ENCODE measurements around the gene DCBLD1. TPM values are rescaled to one million over a fixed set of nuclear protein-coding genes. Genes with fewer than 3 reads are reported as not detected.

The DCBLD1 gene
- total and polyA plus RNA-seq, 2 donors (not counting 3 experiments of a cell fraction or from before 2014, with no cell fraction given) = 30.2 to 44.3 TPM

DNA sequence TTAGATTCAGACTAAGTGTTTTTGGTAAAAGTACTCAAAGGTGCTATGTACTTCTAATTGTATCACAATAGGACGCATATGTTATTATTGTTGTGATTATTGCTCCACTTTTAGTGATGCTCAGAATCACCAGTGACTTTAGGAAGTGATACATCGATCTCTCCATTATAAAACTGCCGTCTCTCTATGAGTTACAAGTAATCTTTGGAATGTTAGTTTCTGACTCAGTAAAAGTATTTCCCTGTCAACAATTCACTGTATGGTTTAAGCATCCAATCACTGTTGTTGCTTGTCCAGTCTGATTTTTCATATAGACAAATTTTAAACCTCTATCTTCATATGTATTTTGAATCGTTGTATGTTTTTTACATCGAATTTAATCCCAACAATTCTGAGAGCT, 9.4 kb downstream of the DCBLD1 start:
- Histone ChIP-seq H3K27me3 (ENCODE audit: control insufficient read depth in 2 of 2, insufficient read depth in 2 of 2, low read length in 2 of 2) (no peaks in the 10 kb centered on the region), H3K79me2 (ENCODE audit: control insufficient read depth, insufficient read depth, low read length) (peaks cover 86% of the 10 kb centered on the region), H3K4me1 (ENCODE audit: control insufficient read depth, extremely low read depth, insufficient read depth, low read length) (peaks cover 64% of the 10 kb centered on the region), H3K27ac (ENCODE audit: insufficient read depth, low read depth, low read length) (peak overlapping the region; percentile 99), H3K4me3 (replicated peaks in 1 of 3; ENCODE audit: insufficient read depth in 1 of 3, low read depth in 1 of 3, low read length in 3 of 3) (peak overlapping the region in 1 of 3 experiments; percentile 18), H4K20me1 (replicated peaks; ENCODE audit: control insufficient read depth, extremely low read depth, insufficient read depth, low read length) (no peaks in the 10 kb centered on the region), H3K4me2 (ENCODE audit: insufficient read depth, low read length) (peak overlapping the region; percentile 74), H3K9ac (replicated peaks; ENCODE audit: extremely low read depth, insufficient read depth, low read length) (peak overlapping the region; percentile 83), H3K36me3 (ENCODE audit: control insufficient read depth in 2 of 2, extremely low read depth in 1 of 2, insufficient read depth in 2 of 2, low read length in 2 of 2) (no peaks in the 10 kb centered on the region), H3K9me3 (replicated peaks; ENCODE audit: control insufficient read depth, insufficient read depth, low read length) (no peaks in the 10 kb centered on the region), H3K9me1 (replicated peaks; ENCODE audit: control insufficient read depth, extremely low read depth, insufficient read depth, low read length) (no peaks in the 10 kb centered on the region), H2AFZ (ENCODE audit: low read depth, low read length) (no peak overlapping the region)
- FAIRE-seq = peak; percentile 77
- peak; percentile 87 for DNase-seq (ENCODE audit: low read depth, low spot score)
- CTCF ChIA-PET = interaction anchor here (1.1 to 2.3 kb wide), 5 partner anchors 9 to 57 kb away, joined by 3 to 12 read pairs (median 7); no protein-coding TSS in a partner anchor
- TF ChIP-seq EZH2 (IDR thresholded peaks at IDR 0.05; ENCODE audit: borderline replicate concordance, low read depth, low read length, severe bottlenecking) (no peak), POLR2A (IDR thresholded peaks at IDR 0.05; ENCODE audit: low read depth, low read length) (peak; percentile 31), JUN (IDR thresholded peaks at IDR 0.05; ENCODE audit: borderline replicate concordance, insufficient read depth, insufficient read length, low read depth) (peak; percentile 81), GATA2 (IDR thresholded peaks at IDR 0.05; ENCODE audit: insufficient read depth, insufficient read length, low read depth, low read length) (peak; percentile 35), FOS (IDR thresholded peaks at IDR 0.05; ENCODE audit: borderline replicate concordance, insufficient read depth, low read length) (peak; percentile 75)
- intact Hi-C loops (cut with micrococcal nuclease) (loop anchor here (1.0 to 10.0 kb wide), 5 partner anchors 9 to 1403 kb away; partner anchors contain the start of gene ASF1A), dilution Hi-C loops (cut with MboI; ENCODE audit: extremely low pct_ligation_motif_present, low sequenced_read_pairs) (no loop called here)
- POLR2A ChIA-PET = interaction anchor here (2.5 kb wide), 1 partner anchor 9 kb away, joined by 11 read pairs; the partner anchor contains the start of gene DCBLD1
- no TSS peak for BruUV-seq (replicated peaks)

DNA sequence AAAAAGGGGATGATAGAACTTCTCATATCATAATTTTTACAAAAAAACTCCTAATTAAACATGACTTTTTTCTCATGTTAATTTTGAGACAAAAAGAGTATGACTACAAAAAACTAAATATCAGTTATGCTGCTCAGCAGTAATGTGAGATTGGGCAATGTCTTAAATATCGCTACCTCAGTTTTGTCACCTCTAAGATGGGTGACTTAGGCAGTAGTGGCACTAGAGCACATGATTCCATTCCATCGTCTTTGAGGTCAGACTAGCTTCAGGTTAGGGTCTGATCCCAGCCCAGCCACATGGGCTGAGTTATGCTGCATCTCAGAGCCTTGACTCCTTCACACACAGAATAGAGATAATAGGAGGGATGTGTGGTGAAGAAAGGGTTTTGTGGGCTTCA, 11.0 kb downstream of the DCBLD1 start:
- H3K9me3 ChIP-seq (replicated peaks; ENCODE audit: control insufficient read depth, insufficient read depth, low read length) = no peaks in the 10 kb centered on the region
- peak overlapping the region; percentile 74 for H3K4me2 ChIP-seq (ENCODE audit: insufficient read depth, low read length)
- FAIRE-seq (no peak), DNase-seq (ENCODE audit: low read depth, low spot score) (no peak)
- peaks cover 70% of the 10 kb centered on the region for H3K79me2 ChIP-seq (ENCODE audit: control insufficient read depth, insufficient read depth, low read length)
- POLR2A ChIA-PET = interaction anchor here (1.2 kb wide), 1 partner anchor 11 kb away, joined by 6 read pairs; the partner anchor contains the start of gene DCBLD1
- peak overlapping the region in 1 of 3 experiments; percentile 53 for H3K4me3 ChIP-seq (replicated peaks in 1 of 3; ENCODE audit: insufficient read depth in 1 of 3, low read depth in 1 of 3, low read length in 3 of 3)
- H3K9ac ChIP-seq (replicated peaks; ENCODE audit: extremely low read depth, insufficient read depth, low read length) = peak overlapping the region; percentile 83
- H3K9me1 ChIP-seq (replicated peaks; ENCODE audit: control insufficient read depth, extremely low read depth, insufficient read depth, low read length) = no peaks in the 10 kb centered on the region
- BruUV-seq (replicated peaks) = no TSS peak
- H2AFZ ChIP-seq (ENCODE audit: low read depth, low read length) = no peak overlapping the region
- intact Hi-C loops (cut with micrococcal nuclease) = loop anchor here (10.0 kb wide), 2 partner anchors 1211 to 1401 kb away; partner anchors contain the start of gene ASF1A
- no peak for TF ChIP-seq MYC (IDR thresholded peaks at IDR 0.05; ENCODE audit: low read depth, low read length)
- TF ChIP-seq, protein P1, sequence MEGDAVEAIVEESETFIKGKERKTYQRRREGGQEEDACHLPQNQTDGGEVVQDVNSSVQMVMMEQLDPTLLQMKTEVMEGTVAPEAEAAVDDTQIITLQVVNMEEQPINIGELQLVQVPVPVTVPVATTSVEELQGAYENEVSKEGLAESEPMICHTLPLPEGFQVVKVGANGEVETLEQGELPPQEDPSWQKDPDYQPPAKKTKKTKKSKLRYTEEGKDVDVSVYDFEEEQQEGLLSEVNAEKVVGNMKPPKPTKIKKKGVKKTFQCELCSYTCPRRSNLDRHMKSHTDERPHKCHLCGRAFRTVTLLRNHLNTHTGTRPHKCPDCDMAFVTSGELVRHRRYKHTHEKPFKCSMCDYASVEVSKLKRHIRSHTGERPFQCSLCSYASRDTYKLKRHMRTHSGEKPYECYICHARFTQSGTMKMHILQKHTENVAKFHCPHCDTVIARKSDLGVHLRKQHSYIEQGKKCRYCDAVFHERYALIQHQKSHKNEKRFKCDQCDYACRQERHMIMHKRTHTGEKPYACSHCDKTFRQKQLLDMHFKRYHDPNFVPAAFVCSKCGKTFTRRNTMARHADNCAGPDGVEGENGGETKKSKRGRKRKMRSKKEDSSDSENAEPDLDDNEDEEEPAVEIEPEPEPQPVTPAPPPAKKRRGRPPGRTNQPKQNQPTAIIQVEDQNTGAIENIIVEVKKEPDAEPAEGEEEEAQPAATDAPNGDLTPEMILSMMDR (IDR thresholded peaks at IDR 0.05; ENCODE audit: extremely low read depth in 1 of 2, insufficient read depth in 1 of 2, low read depth in 1 of 2, low read length in 2 of 2) = no peak
- no peak for TF ChIP-seq FOS (IDR thresholded peaks at IDR 0.05; ENCODE audit: borderline replicate concordance, insufficient read depth, low read length)
- no peak for TF ChIP-seq EZH2 (IDR thresholded peaks at IDR 0.05; ENCODE audit: borderline replicate concordance, low read depth, low read length, severe bottlenecking)
- no peak for TF ChIP-seq POLR2AphosphoS5 (IDR thresholded peaks at IDR 0.05; ENCODE audit: insufficient read depth, low read depth, low read length)
- TF ChIP-seq GATA2 (IDR thresholded peaks at IDR 0.05; ENCODE audit: insufficient read depth, insufficient read length, low read depth, low read length) = no peak
- no peak for TF ChIP-seq JUN (IDR thresholded peaks at IDR 0.05; ENCODE audit: borderline replicate concordance, insufficient read depth, insufficient read length, low read depth)
- TF ChIP-seq, protein P2, sequence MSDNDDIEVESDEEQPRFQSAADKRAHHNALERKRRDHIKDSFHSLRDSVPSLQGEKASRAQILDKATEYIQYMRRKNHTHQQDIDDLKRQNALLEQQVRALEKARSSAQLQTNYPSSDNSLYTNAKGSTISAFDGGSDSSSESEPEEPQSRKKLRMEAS (IDR thresholded peaks at IDR 0.05; ENCODE audit: insufficient read depth, insufficient read length) = no peak
- TF ChIP-seq POLR2A (IDR thresholded peaks at IDR 0.05; ENCODE audit: low read depth, low read length) = no peak
- dilution Hi-C loops (cut with MboI; ENCODE audit: extremely low pct_ligation_motif_present, low sequenced_read_pairs) = no loop called here
- H3K27ac ChIP-seq (ENCODE audit: insufficient read depth, low read depth, low read length) = peak overlapping the region; percentile 99
- H3K36me3 ChIP-seq (ENCODE audit: control insufficient read depth in 2 of 2, extremely low read depth in 1 of 2, insufficient read depth in 2 of 2, low read length in 2 of 2) = no peaks in the 10 kb centered on the region
- no peaks in the 10 kb centered on the region for H3K27me3 ChIP-seq (ENCODE audit: control insufficient read depth in 2 of 2, insufficient read depth in 2 of 2, low read length in 2 of 2)
- peaks cover 79% of the 10 kb centered on the region for H3K4me1 ChIP-seq (ENCODE audit: control insufficient read depth, extremely low read depth, insufficient read depth, low read length)
- H4K20me1 ChIP-seq (replicated peaks; ENCODE audit: control insufficient read depth, extremely low read depth, insufficient read depth, low read length) = no peaks in the 10 kb centered on the region
- CTCF ChIA-PET = interaction anchor here (1.1 to 2.2 kb wide), 3 partner anchors 10 to 44 kb away, joined by 6 to 9 read pairs (median 7); no protein-coding TSS in a partner anchor

Measured in endothelial cell of umbilical vein (primary cell).